Brain microvascular endothelial cell (primary cell): Measurements from ENCODE around the gene S100A13.

Source experiments
- DNase-seq: peaks from one replicate; pipeline ENCODE4 v3.0.0-alpha.2; 2020
- H3K27ac ChIP-seq: fragments of 250-450 bp; sonication (Bioruptor Pico); 2 replicates; pipeline ENCODE4 v1.5.1; 2020; ENCODE audit warnings: mild to moderate bottlenecking, moderate library complexity
- H3K27me3 ChIP-seq: fragments of 250-450 bp; sonication (Bioruptor Pico); replicated peaks from 2 replicates; pipeline ENCODE4 v1.5.1; 2020; ENCODE audit warnings: mild to moderate bottlenecking
- H3K36me3 ChIP-seq: fragments of 250-450 bp; sonication (Bioruptor Pico); replicated peaks from 2 replicates; pipeline ENCODE4 v1.5.1; 2020; ENCODE audit warnings: mild to moderate bottlenecking
- H3K4me3 ChIP-seq: 2 replicates; pipeline ENCODE4 v1.5.1; 2011; ENCODE audit warnings: low read depth, mild to moderate bottlenecking, control low read depth, low read length, moderate library complexity
- in situ Hi-C: cut with HindIII; loops from 2 replicates; pipeline ENCODE4 v1.10.0; 2017; ENCODE audit warnings: low sequenced_read_pairs, low pct_ligation_motif_present
- TF ChIP-seq, protein P1 (sequence below): IDR thresholded peaks from 2 replicates; pipeline ENCODE4 v1.5.1; 2011; ENCODE audit warnings: low read depth, mild to moderate bottlenecking, moderate library complexity, low read length, control low read depth, inconsistent platforms; ENCODE audit errors: missing control alignments

S100A13 gene

DNA sequence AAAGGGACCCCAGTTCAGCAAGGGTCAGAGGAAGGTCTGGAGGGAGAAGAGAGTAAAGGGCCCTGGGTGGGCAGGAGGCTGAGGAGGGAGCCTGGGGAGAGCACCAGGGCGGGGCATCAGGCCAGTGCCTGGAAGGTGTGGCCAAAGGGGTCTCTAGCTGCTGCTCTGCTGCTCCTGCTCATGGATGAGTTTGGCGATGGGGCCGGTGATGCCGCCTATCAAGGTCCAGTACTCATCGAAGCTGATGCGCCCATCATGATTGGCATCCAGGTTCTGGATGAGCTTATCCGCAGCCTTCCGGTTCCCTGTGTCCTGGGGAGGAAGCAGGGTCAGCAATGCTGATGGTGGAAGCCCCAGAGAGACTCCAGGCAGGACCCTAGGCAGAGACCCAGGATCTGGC lies 19.9 kb downstream of the S100A13 start:
- in situ Hi-C loops = no loop called here
- TF ChIP-seq, protein P1, sequence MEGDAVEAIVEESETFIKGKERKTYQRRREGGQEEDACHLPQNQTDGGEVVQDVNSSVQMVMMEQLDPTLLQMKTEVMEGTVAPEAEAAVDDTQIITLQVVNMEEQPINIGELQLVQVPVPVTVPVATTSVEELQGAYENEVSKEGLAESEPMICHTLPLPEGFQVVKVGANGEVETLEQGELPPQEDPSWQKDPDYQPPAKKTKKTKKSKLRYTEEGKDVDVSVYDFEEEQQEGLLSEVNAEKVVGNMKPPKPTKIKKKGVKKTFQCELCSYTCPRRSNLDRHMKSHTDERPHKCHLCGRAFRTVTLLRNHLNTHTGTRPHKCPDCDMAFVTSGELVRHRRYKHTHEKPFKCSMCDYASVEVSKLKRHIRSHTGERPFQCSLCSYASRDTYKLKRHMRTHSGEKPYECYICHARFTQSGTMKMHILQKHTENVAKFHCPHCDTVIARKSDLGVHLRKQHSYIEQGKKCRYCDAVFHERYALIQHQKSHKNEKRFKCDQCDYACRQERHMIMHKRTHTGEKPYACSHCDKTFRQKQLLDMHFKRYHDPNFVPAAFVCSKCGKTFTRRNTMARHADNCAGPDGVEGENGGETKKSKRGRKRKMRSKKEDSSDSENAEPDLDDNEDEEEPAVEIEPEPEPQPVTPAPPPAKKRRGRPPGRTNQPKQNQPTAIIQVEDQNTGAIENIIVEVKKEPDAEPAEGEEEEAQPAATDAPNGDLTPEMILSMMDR = no peak
- DNase-seq = no peak
- peaks cover 9% of the 10 kb centered on the region for H3K36me3 ChIP-seq
- no peaks in the 10 kb centered on the region for H3K27me3 ChIP-seq
- H3K27ac ChIP-seq = no peak overlapping the region
- H3K4me3 ChIP-seq = no peak overlapping the region

DNA sequence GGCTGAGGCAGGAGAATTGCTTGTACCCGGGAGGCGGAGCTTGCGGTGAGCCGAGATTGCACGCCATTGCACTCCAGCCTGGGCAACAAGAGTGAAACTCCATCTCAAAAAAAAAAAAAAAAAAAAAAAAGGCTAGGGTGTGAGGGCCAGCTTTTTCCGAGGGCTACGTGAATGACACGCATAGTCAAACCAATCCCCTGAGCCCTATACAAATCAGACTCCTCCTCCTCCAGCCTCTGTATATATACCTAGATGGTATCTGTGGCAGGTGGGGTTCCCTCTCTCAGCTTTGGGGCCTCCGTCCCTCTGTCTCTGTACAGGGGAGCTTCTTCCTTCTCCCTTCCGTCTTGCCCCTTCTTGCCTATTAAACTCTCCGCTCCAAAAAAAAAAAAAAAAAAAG lies 21.1 kb downstream of the S100A13 start:
- no peak for DNase-seq
- Histone ChIP-seq H3K4me3 (no peak overlapping the region), H3K36me3 (peaks cover 9% of the 10 kb centered on the region), H3K27ac (no peak overlapping the region), H3K27me3 (no peaks in the 10 kb centered on the region)
- in situ Hi-C loops = no loop called here
- TF ChIP-seq, protein P1 = no peak

DNA sequence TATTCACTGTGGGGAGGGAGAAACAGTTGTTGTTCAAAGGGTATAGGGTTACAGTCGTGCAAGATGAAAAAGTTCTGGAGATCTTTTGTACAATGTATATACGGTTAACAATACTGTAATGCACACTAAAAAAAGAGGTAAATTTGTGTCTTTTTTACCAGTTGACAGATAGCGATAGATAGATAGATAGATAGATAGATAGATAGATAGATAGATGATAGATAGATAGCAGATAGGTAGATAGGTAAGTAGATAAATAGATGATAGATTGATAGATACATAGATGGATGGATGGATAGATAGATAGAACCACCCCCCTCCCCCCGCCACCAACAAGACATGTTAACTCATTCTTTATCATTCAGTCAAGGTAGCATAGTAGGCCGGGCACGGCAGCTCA lies 24.6 kb downstream of the S100A13 start:
- Histone ChIP-seq H3K36me3 (peaks cover 7% of the 10 kb centered on the region), H3K27ac (no peak overlapping the region), H3K27me3 (no peaks in the 10 kb centered on the region), H3K4me3 (no peak overlapping the region)
- TF ChIP-seq, protein P1 = no peak
- DNase-seq = no peak
- in situ Hi-C loops = no loop called here

DNA sequence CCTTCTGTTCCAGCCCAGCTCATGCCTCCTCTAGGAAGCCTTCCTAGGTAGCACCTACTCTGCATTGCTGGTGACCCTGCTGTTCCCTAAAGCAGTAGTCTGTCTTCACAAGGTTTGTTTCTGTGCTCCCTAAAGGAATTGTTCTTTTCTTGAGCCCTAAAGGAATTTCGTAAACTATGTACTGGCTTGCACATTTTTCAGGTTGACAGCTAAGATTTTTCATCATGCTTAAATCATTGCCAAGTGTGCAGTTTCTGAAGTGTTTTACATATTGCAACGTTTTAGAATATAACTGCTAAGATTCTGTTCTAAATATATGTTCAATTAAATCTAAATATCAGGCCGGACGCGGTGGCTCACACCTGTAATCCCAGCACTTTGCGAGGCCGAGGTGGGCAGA lies 27.5 kb downstream of the S100A13 start:
- Histone ChIP-seq H3K4me3 (no peak overlapping the region), H3K36me3 (no peaks in the 10 kb centered on the region), H3K27me3 (no peaks in the 10 kb centered on the region), H3K27ac (no peak overlapping the region)
- TF ChIP-seq, protein P1 = no peak
- no peak for DNase-seq
- in situ Hi-C loops = no loop called here

DNA sequence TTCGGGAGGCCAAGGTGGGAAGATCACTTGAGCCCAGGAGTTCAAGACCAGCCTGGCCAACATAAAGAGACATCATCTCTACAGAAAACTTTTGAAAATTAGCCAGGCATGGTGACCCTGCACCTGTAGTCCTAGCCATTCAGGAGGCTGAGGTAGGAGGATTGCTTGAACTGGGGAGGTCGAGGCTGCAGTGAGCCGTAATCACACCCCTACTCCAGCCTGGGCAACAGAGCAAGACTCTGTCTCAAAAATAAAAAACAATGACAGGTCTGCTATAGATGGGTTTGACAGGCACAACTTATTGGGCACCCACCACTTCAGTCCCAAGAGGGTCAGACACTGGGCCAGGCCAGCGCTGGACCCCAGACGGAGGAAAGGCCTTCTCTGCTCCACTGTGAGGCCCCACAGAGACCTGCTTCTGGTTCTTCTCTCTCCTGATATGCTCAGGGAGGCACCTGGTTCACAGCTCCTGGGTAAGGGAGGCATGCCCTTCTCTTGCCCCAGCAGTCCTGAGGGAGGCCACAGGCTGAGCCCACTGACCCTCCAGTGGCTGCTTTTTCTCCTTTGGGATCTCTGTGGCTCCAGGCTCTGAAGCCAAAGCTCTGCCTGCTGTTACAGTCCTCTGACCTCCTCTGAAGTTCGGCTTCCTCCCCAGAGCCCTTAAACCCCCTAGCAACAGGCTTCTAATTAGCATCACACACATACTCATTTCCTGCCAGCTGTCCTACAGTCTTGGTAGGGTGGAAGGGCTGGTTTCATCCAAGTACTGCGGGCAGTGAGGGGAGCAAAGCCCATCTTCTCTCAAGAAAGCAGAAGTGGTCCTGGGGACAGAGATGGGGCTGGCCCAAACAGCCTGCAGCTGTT lies 28.8 kb downstream of the S100A13 start:
- no peaks in the 10 kb centered on the region for H3K27me3 ChIP-seq
- in situ Hi-C loops = no loop called here
- no peak overlapping the region for H3K4me3 ChIP-seq
- no peak overlapping the region for H3K27ac ChIP-seq
- no peaks in the 10 kb centered on the region for H3K36me3 ChIP-seq
- DNase-seq = peak; percentile 28
- TF ChIP-seq, protein P1 = no peak

DNA sequence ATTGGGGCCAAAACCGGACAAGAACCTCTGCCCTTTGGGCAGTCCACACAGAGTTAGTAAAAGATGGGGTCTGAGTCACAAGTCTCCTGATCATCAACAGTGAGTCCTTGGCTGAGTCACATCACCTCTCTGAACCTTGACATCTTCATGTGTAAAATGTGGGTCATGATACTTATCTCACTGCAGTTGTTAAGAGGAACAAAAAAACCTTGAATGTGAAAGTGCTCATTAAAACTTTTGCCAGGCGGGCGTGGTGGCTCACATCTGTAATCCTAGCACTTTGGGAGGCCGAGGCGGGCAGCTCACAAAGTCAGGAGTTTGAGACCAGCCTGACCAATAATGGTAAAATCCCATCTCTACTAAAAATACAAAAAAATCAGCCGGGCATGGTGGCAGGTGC lies 30.1 kb downstream of the S100A13 start:
- DNase-seq = peak; percentile 55
- H3K27me3 ChIP-seq = no peaks in the 10 kb centered on the region
- H3K4me3 ChIP-seq = no peak overlapping the region
- in situ Hi-C loops = no loop called here
- H3K36me3 ChIP-seq = no peaks in the 10 kb centered on the region
- no peak overlapping the region for H3K27ac ChIP-seq
- TF ChIP-seq, protein P1 = no peak
